K562 (cell line): ENCODE measurements around the gene WWOX. TPM values are rescaled to one million over a fixed set of nuclear protein-coding genes. Genes with fewer than 3 reads are reported as not detected.

Source experiments
- ATAC-seq: fragments of 200-7000 bp; cut with Tn5 transposase; 3 replicates; pipeline ENCODE4 v1.9.1; 2020; ENCODE audit warnings: moderate library complexity
- BruUV-seq: library from RNA; stranded (reverse); fragments of 400-500 nt; replicated peaks from 2 replicates; lab custom pipeline; 2021; lab: Mats Ljungman, UMichigan
- CTCF ChIA-PET: fragments of 300-600 bp; formaldehyde crosslinking; extraction: SDS; loops from one replicate; lab custom pipeline; 2021; ENCODE audit warnings: low intra/inter-chr PET ratio; lab: Yijun Ruan, JAX
- POLR2A ChIA-PET: fragments of 300-600, 350-650 bp; sonication (Branson Sonifier 250); formaldehyde crosslinking; extraction: SDS; loops from one replicate; lab custom pipeline; 2021; ENCODE audit warnings: antibody characterized with exemption, inconsistent platforms; lab: Yijun Ruan, JAX
- DNase-seq, 4 experiments: peaks; one replicate each; pipeline versions ENCODE4 v3.0.0 to v3.0.0-alpha.2; 2011 to 2018; ENCODE audit warnings: low spot score in 3 of 4, mixed read lengths in 3 of 4; ENCODE audit errors: extremely low read depth in 1 of 4
- FAIRE-seq: peaks from 2 replicates; lab custom pipeline; 2011; peaks lifted over from hg19 to GRCh38; lab: Jason Lieb, UNC
- H2AFZ ChIP-seq: 2 replicates; pipeline ENCODE4 v1.6.0; 2011; ENCODE audit warnings: low read depth, low read length, control low read depth, inconsistent platforms
- H3K27ac ChIP-seq: fragments of 200-600 bp; 3 replicates; pipeline ENCODE4 v1.8.0; 2011; ENCODE audit warnings: low read depth, mild to moderate bottlenecking, control low read depth, inconsistent platforms, low read length, moderate library complexity, mixed read lengths; ENCODE audit errors: extremely low read depth
- H3K27me3 ChIP-seq, 2 experiments: fragments of 300-600 bp in 1 of 2; 2 replicates in 1 of 2; 3 replicates in 1 of 2; pipeline versions ENCODE4 v1.6.0 to v1.8.0; 2011; ENCODE audit warnings: inconsistent platforms in 2 of 2, low read length in 2 of 2, mild to moderate bottlenecking in 1 of 2, mixed read lengths in 1 of 2, moderate library complexity in 1 of 2; ENCODE audit not compliant: control insufficient read depth in 2 of 2, insufficient read depth in 2 of 2
- H3K36me3 ChIP-seq: fragments of 300-600 bp; 3 replicates; pipeline ENCODE4 v1.8.0; 2011; ENCODE audit warnings: mild to moderate bottlenecking, low read length, inconsistent platforms; ENCODE audit not compliant: control insufficient read depth, insufficient read depth
- H3K4me1 ChIP-seq, 2 experiments: fragments of 200-600 bp in 1 of 2; replicated peaks in 1 of 2; 2 replicates in 1 of 2; 3 replicates in 1 of 2; pipeline versions ENCODE4 v1.5.1 to v1.8.0; 2011; ENCODE audit warnings: inconsistent platforms in 2 of 2, low read length in 2 of 2, mild to moderate bottlenecking in 1 of 2, mixed read lengths in 1 of 2, moderate library complexity in 1 of 2; ENCODE audit not compliant: control insufficient read depth in 2 of 2, insufficient read depth in 2 of 2
- H3K4me2 ChIP-seq: 2 replicates; pipeline ENCODE4 v1.6.1; 2011; ENCODE audit warnings: low read length, control low read depth, inconsistent platforms, mixed read lengths; ENCODE audit not compliant: insufficient read depth
- H3K4me3 ChIP-seq: fragments of 200-600 bp; sonication (generic), shearing (Covaris generic); 2 replicates; pipeline ENCODE4 v1.5.1; 2016; ENCODE audit warnings: control low read depth, inconsistent platforms
- H3K79me2 ChIP-seq: fragments of 200-600 bp; 3 replicates; pipeline ENCODE4 v1.8.0; 2011; ENCODE audit warnings: low read length, inconsistent platforms; ENCODE audit not compliant: control insufficient read depth, insufficient read depth
- H3K9ac ChIP-seq, 2 experiments: 2 replicates each; pipeline versions ENCODE4 v1.6.0 to v1.6.1; 2011; ENCODE audit warnings: low read depth in 2 of 2, low read length in 2 of 2, control low read depth in 1 of 2, inconsistent platforms in 1 of 2, mild to moderate bottlenecking in 1 of 2, mixed read lengths in 1 of 2; ENCODE audit not compliant: insufficient read depth in 1 of 2
- H3K9me1 ChIP-seq: one replicate; pipeline ENCODE4 v1.6.0; 2011; ENCODE audit warnings: inconsistent platforms, mild to moderate bottlenecking, low read length, moderate library complexity; ENCODE audit not compliant: control insufficient read depth, insufficient read depth
- H3K9me3 ChIP-seq: replicated peaks from 2 replicates; pipeline ENCODE4 v1.5.1; 2011; ENCODE audit warnings: low read depth, low read length, inconsistent platforms; ENCODE audit not compliant: control insufficient read depth, insufficient read depth
- H4K20me1 ChIP-seq: replicated peaks from 2 replicates; pipeline ENCODE4 v1.6.1; 2011; ENCODE audit warnings: low read length, inconsistent platforms, mixed read lengths; ENCODE audit not compliant: control insufficient read depth, insufficient read depth
- BRF1 ChIP-seq: IDR thresholded peaks from 3 replicates; pipeline ENCODE4 v1.6.1; 2011; ENCODE audit warnings: borderline replicate concordance, mild to moderate bottlenecking; ENCODE audit not compliant: insufficient read length; ENCODE audit errors: extremely low read depth
- CHD2 ChIP-seq: IDR thresholded peaks from 2 replicates; pipeline ENCODE4 v1.6.1; 2011; ENCODE audit warnings: low read depth, low read length
- E4F1 ChIP-seq: fragments of 250-450 bp; sonication (Bioruptor Pico); IDR thresholded peaks from 2 replicates; pipeline ENCODE4 v1.5.0; 2021; ENCODE audit warnings: mild to moderate bottlenecking, borderline replicate concordance
- POLR3A ChIP-seq: IDR thresholded peaks from 2 replicates; pipeline ENCODE4 v1.6.1; 2011; ENCODE audit warnings: borderline replicate concordance, mild to moderate bottlenecking, moderate library complexity; ENCODE audit not compliant: insufficient read length, insufficient read depth; ENCODE audit errors: extremely low read depth
- RBFOX2 ChIP-seq: fragments of 200-400 bp; formaldehyde crosslinking; IDR thresholded peaks from 2 replicates; pipeline ENCODE4 v1.6.1; 2017; ENCODE audit warnings: low read depth, mild to moderate bottlenecking, low read length, moderate library complexity
- ZBED1 ChIP-seq: IDR thresholded peaks from 2 replicates; pipeline ENCODE4 v1.6.1; 2014
- ZBTB5 ChIP-seq: fragments of 450-650 bp; IDR thresholded peaks from 2 replicates; pipeline ENCODE4 v1.6.1; 2017; ENCODE audit warnings: antibody characterized with exemption
- WGBS: fragments of 100-300 bp; shearing (Covaris generic); methylation state at CpG from one replicate; pipeline ENCODE4 v1.1.6; 2016; ENCODE audit warnings: low coverage, mixed read lengths; ENCODE audit not compliant: insufficient coverage; ENCODE audit errors: missing lambda C conversion rate; 5-methylcytosine and 5-hydroxymethylcytosine counted together
- in situ Hi-C: fragments of 300-500 bp; cut with MboI; formaldehyde crosslinking; loops from 4 replicates; pipeline ENCODE4 v1.15.0; 2018; ENCODE audit warnings: inconsistent platforms, mixed read lengths
- intact Hi-C: fragments of 100-400 bp; cut with micrococcal nuclease; formaldehyde crosslinking; loops from 2 replicates; pipeline ENCODE4 v1.14.2; 2022
- polyA plus RNA-seq, 8 experiments: library from polyadenylated mRNA; depleted of rRNA in 4 of 8; stranded (reverse) in 5 of 8; unstranded in 3 of 8; fragments of >200 nt; fragmentation: Nextera tagmentation in 2 of 8; fragmentation: Illumina TruSeq in 1 of 8; extraction: Ambion mirVana in 2 of 8; extraction: Trizol in 1 of 8; gene quantifications; 2 replicates each; pipeline versions ENCODE4 v1.2.1 to v1.2.3, GENCODE V29; 2011 to 2014; ENCODE audit warnings: inconsistent platforms in 1 of 8, missing spikeins in 1 of 8
- total RNA-seq, 7 experiments: library from RNA; depleted of rRNA in 6 of 7; stranded (reverse); fragments of >200 nt in 6 of 7; fragmentation: Illumina TruSeq in 2 of 7; extraction: Trizol in 2 of 7; gene quantifications; 2 replicates each; pipeline versions ENCODE4 v1.2.1 to v1.2.3, GENCODE V29; 2011 to 2021; ENCODE audit warnings: low replicate concordance in 1 of 7

Gene WWOX
- total and polyA plus RNA-seq, 9 of the 15 experiments (the other 6 are each of a cell fraction or from before 2014, with no cell fraction given): 1.6 to 22.7 (median 8.1) TPM

- intact Hi-C loops: no loop called here
- FAIRE-seq: no peak
Measured at GRCh38 chr16:79067600-79067999, 968.1 kb downstream of the WWOX start.

More at GRCh38 chr16:79067600-79067999, 968.1 kb downstream of the WWOX start:
- no TSS peak for BruUV-seq
- DNase-seq (no peak), ATAC-seq (no peak)
- Histone ChIP-seq H4K20me1 (peaks cover 4% of the 10 kb centered on the region; the same call in 1 of the 2 replicates), H3K4me2 (no peak overlapping the region), H3K27me3 (peaks cover 11 to 13% of the 10 kb centered on the region in 2 experiments), H3K4me3 (no peak overlapping the region), H3K9me1 (no peaks in the 10 kb centered on the region), H3K9me3 (no peaks in the 10 kb centered on the region; the same call in 1 of the 2 replicates), H3K4me1 (no peaks in the 10 kb centered on the region), H3K79me2 (no peaks in the 10 kb centered on the region), H3K27ac (no peak overlapping the region), H2AFZ (no peak overlapping the region), H3K36me3 (no peaks in the 10 kb centered on the region), H3K9ac (no peak overlapping the region)
- WGBS: 4% methylated on average over 7 of the region's 7 CpGs
- TF ChIP-seq POLR3A (no peak), ZBED1 (no peak), E4F1 (no peak), CHD2 (no peak), BRF1 (no peak), RBFOX2 (no peak), ZBTB5 (no peak)
- ChIA-PET CTCF (no interaction called here), POLR2A (interaction anchor here (0.9 kb wide), 1 partner anchor 25 kb away, joined by 3 read pairs; no protein-coding TSS in a partner anchor)
- in situ Hi-C loops: no loop called here
